ENCODE results near the gene CCPG1.

The CCPG1 gene

DNA sequence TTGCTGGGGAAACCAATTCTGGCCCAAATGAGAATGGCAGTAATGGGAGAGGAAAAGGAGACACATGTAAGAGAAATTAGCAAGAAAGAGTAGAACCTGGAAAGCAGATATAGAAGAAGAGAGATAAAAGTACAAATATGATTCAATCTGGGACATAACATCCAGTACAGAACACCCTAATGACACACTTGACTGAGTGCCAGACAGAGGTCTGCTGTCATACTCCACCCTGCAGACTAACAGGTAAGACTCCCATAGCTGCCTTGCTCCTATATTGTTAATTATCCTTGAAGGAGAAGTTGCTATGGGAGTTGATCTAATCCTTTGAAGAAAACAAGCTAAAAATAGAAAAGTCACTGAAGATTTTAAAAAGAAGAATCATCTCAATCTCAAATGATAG is 21.1 kb downstream of the CCPG1 start:
- no peak for DNase-seq (ENCODE audit: low read depth)

GRCh38 chr15:55383687-55384086 is 24.5 kb downstream of the CCPG1 start:
- no peak for DNase-seq (ENCODE audit: low read depth)

- DNase-seq (ENCODE audit: low read depth) = no peak
These were observed 26.6 kb downstream of the CCPG1 start for GRCh38 chr15:55381595-55381994.

DNA sequence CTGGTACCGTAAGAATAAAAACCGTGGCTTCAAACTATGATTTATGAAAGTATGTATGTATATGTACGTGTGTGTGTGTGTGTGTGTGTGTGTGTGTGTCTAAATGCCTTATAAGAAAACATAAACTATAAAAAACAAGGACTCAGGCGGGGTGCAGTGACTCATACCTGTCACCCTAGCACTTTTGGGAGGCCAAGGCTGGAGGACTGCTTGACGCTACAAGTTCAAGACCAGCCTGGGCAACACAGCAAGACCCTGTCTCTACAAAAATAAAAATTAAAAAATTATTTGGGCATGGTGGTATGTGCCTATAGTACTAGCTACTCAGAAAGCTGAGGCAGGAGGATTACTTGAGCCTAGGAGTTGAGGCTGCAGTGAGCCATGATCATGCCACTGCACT is 29.1 kb downstream of the CCPG1 start:
- no peak for DNase-seq (ENCODE audit: low read depth)

GRCh38 chr15:55372701-55373440 is 35.3 kb downstream of the CCPG1 start:
- DNase-seq (ENCODE audit: low read depth) = no peak

GRCh38 chr15:55366981-55367380 is 41.2 kb downstream of the CCPG1 start:
- DNase-seq (ENCODE audit: low read depth) = no peak

- DNase-seq (ENCODE audit: low read depth) = no peak
These were observed 45.5 kb downstream of the CCPG1 start for GRCh38 chr15:55362641-55363040.

GRCh38 chr15:55361048-55361447 is 47.1 kb downstream of the CCPG1 start:
- DNase-seq (ENCODE audit: low read depth) = no peak

DNA sequence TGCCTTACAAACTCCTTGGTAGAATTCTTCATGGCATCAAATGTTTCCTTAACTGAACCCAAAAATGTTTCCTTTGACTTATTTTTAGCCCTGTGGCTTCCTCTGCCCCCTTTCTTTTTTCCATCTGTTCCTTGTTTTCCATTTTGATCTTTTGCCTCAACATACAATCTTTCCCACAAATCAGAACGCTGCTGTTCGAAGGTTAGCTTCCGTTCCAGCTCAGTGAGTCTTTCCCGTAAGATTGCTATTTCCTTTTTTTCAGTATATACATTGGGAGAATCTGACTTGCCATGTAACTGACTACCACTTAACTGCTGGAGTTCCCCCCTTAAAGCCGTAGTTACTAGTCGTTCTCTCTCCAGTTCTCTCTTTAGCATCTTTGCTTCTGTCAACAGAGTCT is 47.9 kb downstream of the CCPG1 start:
- no peak for DNase-seq (ENCODE audit: low read depth)

GRCh38 chr15:55358471-55358870 is 49.7 kb downstream of the CCPG1 start:
- no peak for DNase-seq (ENCODE audit: low read depth)

DNA sequence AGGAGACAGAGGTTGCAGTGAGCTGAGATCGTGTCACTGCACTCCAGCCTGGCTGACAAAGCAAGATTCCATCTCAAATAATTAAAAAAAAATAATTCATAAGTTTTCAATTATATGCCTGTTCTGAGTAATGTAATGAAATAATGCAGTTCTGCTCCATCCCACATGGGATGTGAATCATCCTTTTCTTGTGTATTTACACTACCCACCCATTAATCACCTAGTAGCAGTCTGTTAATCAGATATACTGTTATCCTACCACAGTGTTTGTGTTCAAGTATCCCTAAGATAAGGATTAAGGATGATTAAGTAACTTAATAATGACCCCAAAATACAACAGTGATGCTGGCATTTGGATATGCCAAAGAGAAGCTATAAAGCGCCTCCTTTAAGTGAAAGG is 50.4 kb downstream of the CCPG1 start:
- DNase-seq (ENCODE audit: low read depth) = no peak

DNA sequence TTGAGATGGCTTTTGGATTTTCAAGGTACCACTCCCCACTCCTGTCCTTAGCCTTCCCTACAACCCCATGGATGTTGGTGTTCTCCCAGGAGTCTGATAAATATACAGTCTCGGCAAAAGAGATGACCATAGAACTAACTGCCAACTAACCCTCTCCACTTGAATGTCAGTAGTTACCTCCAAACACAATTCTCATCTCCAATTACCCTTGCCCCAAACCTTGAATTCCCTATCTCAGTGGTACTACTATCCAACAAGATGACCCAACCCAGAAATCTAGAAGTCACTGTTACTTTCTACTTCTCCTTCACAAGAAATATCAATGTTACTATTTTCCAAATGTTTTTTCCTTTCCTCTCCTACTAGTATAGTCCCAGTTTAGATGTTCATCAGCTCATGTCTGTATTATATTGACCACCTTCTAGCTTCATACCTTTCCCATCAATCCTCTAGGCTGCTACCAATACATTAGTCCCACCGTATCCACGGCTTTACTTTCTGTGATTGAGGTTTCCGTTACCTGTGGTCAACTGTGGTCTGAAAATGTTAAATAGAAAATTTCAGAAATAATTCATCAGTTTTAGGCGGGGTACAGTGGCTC is 51.1 kb downstream of the CCPG1 start:
- no peak for DNase-seq (ENCODE audit: low read depth)

DNA sequence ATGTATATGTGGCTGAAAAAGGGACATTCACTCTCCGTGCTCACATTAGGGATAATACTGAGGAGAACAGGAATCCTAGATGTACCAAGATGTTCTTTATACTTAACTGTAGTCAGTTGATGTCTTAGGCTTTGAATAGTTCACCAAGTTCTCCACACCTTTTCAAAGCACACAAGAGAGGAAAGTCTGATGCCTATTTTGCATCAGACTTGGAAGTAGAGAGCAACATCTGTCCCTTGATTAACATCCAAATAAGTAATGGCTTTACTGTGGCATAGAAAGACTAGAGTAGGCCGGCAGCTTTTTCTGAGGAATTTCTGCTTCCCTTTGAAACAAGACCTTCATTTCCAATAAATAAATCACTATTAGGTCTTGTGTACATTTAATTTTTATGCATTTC is 55.1 kb downstream of the CCPG1 start:
- no peak for DNase-seq (ENCODE audit: low read depth)

DNA sequence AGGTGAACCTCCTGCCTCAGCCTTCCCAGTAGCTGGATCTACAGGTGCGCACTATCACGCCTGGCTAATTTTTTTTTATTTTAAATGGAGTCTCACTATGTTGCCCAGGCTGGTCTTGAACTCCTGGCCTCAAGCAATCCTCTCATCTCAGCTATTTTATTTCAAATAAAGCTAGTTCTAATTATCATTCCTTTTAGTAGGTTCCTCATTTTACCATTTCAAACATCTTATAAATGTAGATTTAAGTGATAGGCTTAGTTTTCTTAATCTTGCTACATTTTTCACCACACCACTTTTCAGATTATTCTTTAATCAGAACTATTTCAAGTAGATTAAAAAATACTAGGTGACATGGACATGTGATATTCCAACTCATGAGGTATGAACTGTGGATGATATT is 58.9 kb downstream of the CCPG1 start:
- no peak for DNase-seq (ENCODE audit: low read depth)

- no peak for DNase-seq (ENCODE audit: low read depth)
These were observed 59.8 kb downstream of the CCPG1 start for GRCh38 chr15:55348281-55348778.

DNA sequence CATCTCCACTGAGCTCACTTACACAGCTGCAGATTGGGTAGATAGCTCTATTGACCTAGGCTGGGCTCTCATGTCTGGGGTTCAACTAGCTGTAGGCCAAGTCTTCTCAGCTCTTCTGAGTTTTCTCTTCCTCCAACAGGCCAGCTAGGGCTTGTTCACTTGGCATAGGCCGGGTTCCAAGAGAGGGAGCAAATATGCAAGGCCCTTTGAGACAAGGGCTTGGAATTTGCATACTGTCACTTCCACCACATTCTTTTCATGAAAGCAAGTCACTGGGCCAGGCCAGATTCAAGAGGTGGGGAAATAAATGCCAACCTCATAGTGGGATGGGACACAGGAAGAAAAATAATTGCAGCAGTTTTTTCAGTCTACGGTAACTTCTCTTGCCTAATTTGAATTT is 64.0 kb downstream of the CCPG1 start:
- no peak for DNase-seq (ENCODE audit: low read depth)

- no peak for DNase-seq (ENCODE audit: low read depth)
These were observed 65.0 kb downstream of the CCPG1 start for GRCh38 chr15:55343168-55343567.

- no peak for DNase-seq (ENCODE audit: low read depth)
These were observed 71.0 kb downstream of the CCPG1 start for GRCh38 chr15:55337160-55337559.

- DNase-seq (ENCODE audit: low read depth) = no peak
These were observed 73.2 kb downstream of the CCPG1 start for GRCh38 chr15:55334997-55335396.

- no peak for DNase-seq (ENCODE audit: low read depth)
These were observed 73.8 kb downstream of the CCPG1 start for GRCh38 chr15:55334371-55334770.

GRCh38 chr15:55327387-55327786 is 80.8 kb downstream of the CCPG1 start:
- DNase-seq (ENCODE audit: low read depth) = no peak

DNA sequence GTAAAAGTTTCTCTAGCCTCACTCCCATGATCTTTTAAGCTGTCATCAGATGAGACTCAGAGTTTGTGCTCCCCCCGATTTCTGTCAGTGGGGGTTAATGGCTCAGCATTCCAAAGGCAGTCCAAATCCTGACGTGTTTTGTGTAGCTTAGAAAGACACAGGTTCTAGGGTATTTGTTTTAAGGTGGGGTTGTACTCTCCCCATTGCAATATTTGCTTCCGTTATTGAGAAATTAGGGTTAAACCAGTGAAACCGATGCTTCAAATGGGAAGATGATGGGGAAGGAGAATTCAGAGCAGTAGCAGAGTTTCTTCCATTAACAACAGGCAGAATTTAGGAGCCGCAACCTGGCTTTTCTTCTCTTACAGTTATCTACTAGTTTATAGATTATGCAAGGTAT is 85.7 kb downstream of the CCPG1 start:
- no peak for DNase-seq (ENCODE audit: low read depth)

DNA sequence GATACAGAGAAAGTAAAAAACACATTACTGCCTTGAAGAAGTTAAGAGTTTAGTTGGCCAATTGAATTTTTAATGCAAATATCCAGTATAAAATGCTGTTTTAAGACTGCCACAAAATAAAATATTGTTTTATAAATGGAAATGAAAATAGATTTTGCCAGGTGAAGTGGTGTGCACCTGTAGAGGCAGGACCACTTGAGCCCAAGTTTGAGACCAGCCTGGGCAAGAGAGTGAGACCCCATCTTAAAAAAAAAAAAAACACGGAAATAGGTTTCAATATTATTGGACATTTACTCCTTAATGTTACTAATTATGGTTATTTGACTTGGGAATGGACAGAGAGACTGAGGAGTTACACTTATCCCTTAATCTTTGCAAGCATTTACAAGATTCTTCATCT is 87.2 kb downstream of the CCPG1 start:
- DNase-seq (ENCODE audit: low read depth) = no peak

- DNase-seq (ENCODE audit: low read depth) = no peak
These were observed 88.0 kb downstream of the CCPG1 start for GRCh38 chr15:55320238-55320550.
